ENCODE data around the gene ST14.
A peak's percentile ranks its signal among the peaks of the same experiment; 100 is the strongest.
"Not testable (repeated sequence)": the region's sequence is repeated elsewhere in the genome, so short reads cannot be mapped to it uniquely, and the experiment has no call there.

ST14 gene

DNA sequence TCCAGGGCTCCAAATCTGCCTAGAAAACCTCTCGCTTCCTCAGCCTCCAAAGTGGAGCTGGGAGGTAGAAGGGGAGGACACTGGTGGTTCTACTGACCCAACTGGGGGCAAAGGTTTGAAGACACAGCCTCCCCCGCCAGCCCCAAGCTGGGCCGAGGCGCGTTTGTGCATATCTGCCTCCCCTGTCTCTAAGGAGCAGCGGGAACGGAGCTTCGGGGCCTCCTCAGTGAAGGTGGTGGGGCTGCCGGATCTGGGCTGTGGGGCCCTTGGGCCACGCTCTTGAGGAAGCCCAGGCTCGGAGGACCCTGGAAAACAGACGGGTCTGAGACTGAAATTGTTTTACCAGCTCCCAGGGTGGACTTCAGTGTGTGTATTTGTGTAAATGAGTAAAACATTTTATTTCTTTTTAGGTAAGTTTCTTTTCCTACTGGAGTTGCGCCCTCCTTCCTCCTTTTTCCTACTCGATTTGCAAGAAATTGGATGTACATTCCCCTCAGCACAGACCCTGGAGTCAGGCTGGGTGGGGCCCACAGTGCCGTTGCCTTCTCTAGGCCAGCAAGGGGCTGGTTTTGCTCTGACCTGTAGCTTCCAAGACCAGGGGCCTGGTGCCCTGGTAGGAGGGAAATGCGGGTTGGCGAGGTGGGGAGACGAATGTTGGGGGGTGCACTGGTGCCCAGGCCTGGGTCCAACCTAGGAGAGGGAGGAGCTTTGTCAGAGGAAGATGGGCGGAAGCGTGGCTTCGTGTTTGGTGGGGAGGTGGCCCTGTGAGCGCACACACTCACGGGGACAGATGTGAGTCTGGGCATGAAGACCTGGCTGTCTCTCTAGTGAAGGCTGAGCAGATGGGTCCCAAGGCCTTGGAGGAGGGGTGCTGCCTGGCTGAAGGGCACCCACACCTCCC is 50.6 kb downstream of the ST14 start:
- DNase-seq: no peak

- DNase-seq: no peak
These were observed 51.6 kb downstream of the ST14 start for GRCh38 chr11:130211144-130211543.

- DNase-seq: no peak
These were observed 52.3 kb downstream of the ST14 start for GRCh38 chr11:130211781-130212401.

DNA sequence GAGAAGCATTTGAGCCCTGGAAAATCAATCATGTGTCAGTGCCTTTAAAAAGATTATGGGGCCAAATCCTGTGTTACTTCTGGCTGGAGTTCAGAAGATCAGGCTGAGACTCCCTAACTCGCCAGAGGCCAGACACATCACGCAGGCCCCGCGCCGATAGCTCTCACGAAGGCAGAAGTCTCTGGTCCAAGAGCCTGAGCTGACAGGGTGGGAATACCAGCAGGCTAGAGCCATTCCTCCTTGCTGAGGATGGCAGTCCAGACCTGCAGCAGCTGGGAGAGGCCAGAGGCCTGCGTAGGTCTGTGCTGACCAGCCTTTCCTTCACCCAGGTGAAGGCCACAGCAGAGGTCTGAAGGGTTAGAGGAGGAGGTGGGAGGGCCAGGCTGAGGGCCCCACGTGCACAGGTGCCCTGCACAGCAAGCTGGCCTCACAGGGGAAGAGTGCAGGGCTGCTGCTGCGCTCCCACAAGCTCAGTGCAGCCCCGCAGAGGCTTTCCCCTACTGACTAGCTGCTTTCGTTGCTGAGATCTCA is 52.9 kb downstream of the ST14 start:
- no peak for DNase-seq

DNA sequence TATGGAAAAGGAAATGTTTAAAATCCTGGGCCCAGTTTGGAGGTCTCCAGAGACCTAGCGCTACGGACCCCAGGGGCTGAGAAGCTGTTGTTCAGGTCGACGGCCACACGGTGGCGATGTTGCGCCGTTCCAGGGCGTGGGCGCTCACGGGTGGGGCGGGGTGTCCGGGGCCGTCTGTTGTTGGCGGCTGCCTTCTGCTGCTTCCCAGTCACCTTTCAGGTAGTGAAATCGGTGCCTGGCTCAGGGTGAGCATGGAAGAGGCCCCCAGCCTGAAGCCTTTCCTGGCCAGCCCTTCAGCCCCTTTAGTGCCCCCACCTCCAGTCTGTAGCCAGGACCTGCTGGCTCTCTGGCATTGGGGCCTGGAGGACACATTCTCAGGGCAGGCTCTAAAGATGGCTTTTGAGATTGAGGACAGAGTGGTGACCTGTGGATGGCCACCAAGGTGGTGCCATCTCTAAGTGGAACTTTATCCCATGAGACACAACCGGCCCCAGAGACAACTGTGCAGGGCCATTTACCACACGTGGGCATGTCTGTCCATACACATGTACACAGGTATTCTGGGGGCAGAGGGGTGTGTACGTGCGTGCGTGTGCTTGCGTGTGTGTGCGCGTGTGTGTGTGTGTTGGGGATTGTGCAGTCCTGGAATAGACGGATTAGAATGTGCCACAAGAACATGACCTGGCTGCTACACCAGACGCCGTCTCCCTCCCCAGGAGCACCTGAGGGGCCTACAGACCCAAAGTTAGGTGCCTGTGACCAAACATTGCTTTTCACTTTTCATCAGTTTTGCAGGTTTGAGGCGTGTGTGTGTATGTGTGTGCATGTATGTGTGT is 53.8 kb downstream of the ST14 start:
- peak in 1 of 2 experiments; percentile 5 for DNase-seq

GRCh38 chr11:130213979-130214281 is 54.3 kb downstream of the ST14 start:
- DNase-seq: no peak

GRCh38 chr11:130214861-130215530 is 55.4 kb downstream of the ST14 start:
- no peak for DNase-seq

DNA sequence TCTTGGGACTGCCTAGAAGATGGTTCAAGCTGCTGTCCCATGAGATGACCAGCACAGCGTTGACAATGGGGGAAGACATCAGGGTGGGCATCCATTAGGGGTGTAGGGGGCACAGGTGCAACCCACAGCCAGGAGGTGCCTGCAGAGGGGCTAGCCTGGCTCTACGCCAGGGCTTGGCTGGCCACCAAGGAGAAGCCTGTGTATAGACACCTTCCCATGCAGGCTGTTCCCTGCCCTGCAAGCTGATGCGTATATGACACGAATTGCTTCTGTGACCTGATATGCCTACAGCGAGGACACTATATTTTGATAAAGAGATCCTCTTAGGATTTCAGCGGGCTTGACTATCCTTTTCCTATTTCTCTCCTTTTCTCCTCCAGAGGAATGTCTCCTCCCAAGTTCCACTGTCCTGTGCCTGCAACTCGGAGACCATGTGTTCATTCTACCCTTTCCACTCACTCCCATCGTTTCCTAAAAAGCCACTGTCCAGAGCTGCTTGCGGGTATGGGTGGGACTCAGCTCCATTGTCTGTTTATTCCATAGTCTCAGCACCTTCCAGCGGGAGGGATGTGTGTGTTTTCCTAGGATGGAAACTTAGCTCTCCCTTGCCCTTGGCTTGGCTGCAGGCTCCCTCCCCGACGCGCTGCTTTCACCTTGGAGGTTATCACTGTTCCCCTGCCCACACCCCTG is 56.1 kb downstream of the ST14 start:
- DNase-seq: no peak

- DNase-seq: no peak
These were observed 56.6 kb downstream of the ST14 start for GRCh38 chr11:130216221-130216550.

DNA sequence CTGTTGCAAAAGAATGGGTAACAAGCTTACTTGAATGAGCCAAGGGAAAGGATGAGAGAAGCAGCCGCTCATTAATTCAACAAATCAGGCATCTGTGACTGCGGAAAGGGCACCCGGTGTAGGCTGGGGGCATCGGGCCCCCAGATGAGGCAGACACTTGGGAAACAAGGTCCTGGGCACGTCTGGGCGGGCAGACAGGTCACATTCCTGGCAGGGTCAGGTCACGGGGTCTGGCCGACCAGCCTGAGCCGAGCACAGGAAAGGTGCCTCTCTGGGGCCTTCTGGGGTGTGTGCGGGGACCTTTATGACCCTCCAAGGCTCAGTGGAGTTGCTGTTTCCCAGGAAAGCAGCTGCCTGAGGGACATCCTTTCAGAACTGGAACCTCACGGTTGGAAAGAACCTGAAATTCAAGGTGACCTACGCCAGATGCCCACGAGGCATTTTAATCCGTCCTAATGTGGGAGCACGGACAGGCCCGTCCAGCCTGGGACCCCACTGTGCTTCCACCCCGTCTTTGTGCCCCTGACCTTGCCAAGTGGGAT is 57.1 kb downstream of the ST14 start:
- DNase-seq: no peak

DNA sequence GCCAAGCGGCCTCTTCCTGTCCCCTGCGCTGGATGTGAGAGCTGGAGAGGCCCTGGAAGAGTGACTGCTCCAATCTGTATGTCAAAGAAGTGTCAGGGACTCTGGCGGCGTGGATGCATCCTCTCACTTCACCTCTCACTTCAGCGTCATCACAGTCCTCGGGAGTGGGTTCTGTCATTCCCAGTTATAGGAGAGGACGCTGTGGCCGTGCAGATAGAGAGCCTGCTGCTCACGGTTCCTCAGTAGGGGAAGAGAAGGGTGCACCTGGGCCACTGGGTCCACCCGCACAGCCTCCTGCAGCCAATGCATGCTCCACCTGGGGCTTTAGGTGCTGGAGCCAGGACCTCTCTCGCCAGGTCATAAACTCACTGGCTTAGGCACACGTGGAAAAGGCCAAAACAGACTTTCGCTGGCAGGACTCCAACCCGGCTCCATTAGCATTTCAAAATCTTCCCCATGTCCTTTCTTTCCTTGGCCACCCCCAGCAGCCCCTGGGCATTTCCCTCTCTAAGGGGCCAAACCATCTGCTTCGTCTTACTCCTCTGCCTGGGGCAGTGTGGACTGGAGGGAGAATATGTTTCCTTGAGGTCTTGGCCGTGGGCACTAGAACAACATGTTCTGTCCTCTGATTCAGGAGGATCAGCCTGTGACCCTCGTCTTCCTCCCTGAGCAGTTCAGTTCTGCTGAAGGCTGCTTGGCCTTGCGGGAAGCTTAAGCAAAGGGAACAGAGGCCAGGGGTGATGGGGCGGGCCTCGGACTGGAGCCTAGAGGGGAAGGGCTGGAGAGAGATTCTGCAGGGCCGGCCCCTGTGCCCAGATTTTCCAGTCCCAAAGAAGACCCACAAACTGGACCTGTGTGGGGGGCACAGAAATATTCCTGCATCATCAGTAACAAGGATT is 57.8 kb downstream of the ST14 start:
- no peak for DNase-seq

DNA sequence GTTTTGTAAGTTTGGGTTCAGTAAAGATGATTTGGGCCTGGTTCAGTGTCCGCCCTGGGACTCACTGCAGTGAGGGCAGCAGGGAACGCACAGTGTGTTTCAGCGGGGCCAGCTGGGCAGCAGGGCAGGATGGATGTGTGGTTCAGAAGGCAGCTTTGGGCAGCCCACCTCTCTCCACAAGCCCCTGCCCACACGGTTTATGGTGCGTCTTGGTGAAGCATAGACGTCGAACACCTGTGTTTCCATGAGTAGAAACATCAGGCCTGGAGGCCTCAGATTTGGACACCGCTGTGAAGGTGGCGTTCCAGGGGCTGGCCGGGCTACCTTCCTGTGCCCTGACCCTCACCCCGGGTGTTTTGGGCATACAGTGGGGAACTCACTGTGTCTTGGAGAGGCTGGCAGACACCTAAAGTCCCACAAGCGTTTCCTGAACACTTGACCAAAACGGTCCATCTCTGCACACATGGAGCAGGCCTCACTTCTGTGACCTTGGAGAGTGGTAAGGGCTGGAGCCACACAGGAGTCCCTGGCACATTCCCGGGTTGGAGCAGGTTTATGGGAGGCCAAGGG is 59.0 kb downstream of the ST14 start:
- DNase-seq: no peak

- DNase-seq: no peak
These were observed 59.6 kb downstream of the ST14 start for GRCh38 chr11:130219148-130219547.

DNA sequence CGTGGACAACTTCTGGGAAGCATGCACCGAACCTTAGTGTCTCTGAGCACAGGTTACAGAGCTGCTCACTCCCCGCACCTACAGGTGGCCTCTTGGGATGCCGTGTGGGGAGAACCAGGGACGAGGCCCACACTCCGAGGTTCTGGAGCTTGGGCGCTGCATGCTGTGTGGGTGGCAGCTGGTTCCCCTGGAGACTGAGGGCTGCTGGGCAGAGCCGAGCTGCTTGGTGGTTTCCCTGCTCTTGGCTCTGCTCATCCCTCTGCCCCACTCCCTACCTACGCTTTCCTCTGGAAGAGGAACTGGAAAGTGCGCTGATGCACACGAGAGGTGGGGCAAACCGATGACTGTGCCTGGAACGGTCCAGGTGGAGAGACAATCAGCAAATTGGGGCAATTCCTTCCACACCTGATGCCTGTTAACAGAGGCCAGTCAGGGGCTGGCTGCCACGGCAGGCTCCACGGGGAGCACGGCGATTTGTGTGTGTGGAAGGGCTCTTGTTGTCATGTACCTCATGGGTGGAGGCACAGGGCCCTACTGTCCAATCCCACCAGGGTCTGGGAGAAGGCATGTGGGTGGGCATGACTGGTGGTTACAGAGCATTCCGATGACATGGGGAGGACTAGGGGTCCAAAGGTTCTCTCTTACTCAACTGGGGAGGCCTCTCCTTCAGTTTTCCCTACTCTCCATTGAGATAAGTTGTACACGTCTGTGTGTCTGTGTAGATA is 60.9 kb downstream of the ST14 start:
- DNase-seq: no peak

DNA sequence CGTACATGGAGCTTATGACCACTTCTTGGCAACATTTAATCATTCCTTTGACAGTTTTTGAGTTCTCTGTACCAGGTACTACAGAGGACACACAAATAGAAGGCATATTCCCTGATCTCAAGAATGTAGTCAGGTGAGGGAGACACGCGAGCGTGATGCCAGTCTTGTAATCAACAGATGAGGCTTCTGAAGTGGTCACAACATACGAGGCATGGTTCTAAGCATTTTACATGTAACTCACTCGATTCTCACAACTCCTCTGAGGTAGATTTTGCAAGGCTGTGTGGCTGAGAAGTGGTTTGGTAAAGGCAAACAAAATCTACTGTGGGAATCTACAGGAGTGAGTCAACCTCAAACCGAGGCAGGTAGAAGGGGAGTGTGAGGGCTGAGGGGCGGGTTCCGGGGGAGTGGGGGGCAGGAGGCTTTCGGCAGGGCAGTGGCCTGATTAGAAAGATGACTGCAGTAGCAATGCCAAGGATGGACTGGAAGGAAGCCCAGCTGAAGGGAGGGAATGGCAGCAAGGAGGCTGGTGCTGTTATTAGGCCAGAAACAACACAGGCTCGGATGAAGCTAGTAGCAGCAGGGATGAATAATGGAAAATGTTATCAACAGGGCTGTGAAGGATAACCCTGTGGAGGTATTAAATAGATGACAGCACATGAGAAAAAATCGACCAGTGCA is 63.8 kb downstream of the ST14 start:
- DNase-seq: peak in 1 of 2 experiments; percentile 13

DNA sequence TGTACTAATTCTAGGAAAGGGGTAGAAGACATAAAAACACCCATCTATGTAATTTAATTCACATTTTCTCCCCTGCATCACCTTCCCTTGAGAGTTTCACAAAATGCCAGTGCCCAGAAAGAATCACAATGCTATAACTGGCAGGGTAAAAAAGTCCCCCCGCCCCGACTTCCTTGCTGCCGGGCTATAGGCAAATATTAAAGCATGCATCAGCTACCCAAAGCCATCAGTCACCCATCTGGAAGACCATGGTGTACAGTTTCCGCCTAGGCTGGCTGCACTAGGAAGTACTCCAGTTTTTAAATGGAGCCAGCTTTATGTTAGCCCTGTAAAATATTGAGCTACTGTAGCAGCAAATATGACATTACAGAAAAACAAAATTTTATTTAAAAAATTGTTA is 67.8 kb downstream of the ST14 start:
- DNase-seq: no peak

DNA sequence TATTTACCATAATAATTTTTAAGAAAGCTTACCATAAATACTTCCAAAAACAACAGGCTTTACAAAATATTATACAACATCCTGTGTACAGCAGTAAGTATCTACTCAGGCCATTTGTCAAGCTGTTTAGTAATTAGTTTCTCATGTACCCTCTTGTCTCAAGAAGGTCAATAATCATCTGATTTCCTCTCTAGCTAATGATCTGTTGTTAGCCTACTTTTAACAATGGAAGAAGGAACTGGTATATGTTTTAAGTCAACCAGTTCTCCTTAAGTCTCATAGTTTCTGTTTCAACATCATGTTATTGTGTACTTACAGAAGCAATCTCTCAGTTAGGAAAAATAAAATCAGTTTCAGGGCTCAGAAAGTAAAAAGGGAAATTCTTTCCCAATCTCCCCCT is 73.9 kb downstream of the ST14 start:
- not testable (repeated sequence) for DNase-seq

DNA sequence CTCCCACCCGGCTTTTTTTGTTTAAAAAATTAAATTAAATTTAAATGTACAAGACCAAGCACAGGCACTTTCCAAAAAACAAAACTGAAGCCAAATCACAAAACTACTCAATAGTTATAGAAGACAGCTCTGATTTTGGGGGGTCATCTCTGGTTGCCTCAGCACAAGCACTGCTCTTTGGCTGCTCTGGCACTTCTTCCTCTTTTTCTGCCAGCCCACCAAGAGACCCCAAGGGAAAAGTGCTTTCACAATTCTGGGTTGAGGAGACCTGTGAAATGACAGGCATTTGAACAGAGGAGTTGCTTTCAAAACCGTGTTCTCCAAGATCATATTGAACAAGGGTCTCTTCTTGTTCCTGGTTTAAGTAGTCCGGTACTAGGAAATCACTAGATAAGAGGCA is 74.3 kb downstream of the ST14 start:
- not testable (repeated sequence) for DNase-seq

- no peak for DNase-seq
These were observed 74.7 kb downstream of the ST14 start for GRCh38 chr11:130234315-130234714.

Data from cerebellar nuclear complex (tissue), 1 donor.